Nephron progenitor cell (in vitro differentiated cells): Measurements from ENCODE around the gene DHRSX.
"Not testable (repeated sequence)": the region's sequence is repeated elsewhere in the genome, so short reads cannot be mapped to it uniquely, and the experiment has no call there.

Experiments
- DNase-seq: peaks from one replicate; pipeline ENCODE4 v3.0.0; 2021
- H3K27ac Mint-ChIP-seq: 2 replicates; pipeline ENCODE4 v1.8.0; 2021; ENCODE audit warnings: mild to moderate bottlenecking, moderate library complexity, mixed read lengths
- H3K27me3 Mint-ChIP-seq: 2 replicates; pipeline ENCODE4 v1.8.0; 2021; ENCODE audit warnings: mild to moderate bottlenecking, low read depth, mixed read lengths; ENCODE audit not compliant: poor library complexity
- H3K36me3 Mint-ChIP-seq: 2 replicates; pipeline ENCODE4 v1.8.0; 2021; ENCODE audit warnings: low read depth, mixed read lengths
- H3K4me1 Mint-ChIP-seq: 2 replicates; pipeline ENCODE4 v1.8.0; 2021; ENCODE audit warnings: mixed read lengths
- H3K4me3 Mint-ChIP-seq: 2 replicates; pipeline ENCODE4 v1.8.0; 2021; ENCODE audit warnings: mild to moderate bottlenecking, moderate library complexity, mixed read lengths
- H3K9me3 Mint-ChIP-seq: 2 replicates; pipeline ENCODE4 v1.8.0; 2021; ENCODE audit warnings: mild to moderate bottlenecking, moderate library complexity, mixed read lengths
- CTCF ChIP-seq: fragments of 200-600 bp; sonication (generic); IDR thresholded peaks from 2 replicates; pipeline ENCODE4 v1.5.0; 2021; ENCODE audit warnings: antibody characterized with exemption

Gene DHRSX

GRCh38 chrX:2425286-2426071 is 75.3 kb downstream of the DHRSX start:
- no peak for TF ChIP-seq CTCF
- H3K36me3 Mint-ChIP-seq, result peaks cover 85% of the 10 kb centered on the region
- no peak overlapping the region for H3K27ac Mint-ChIP-seq
- H3K9me3 Mint-ChIP-seq, result peaks cover 38% of the 10 kb centered on the region
- DNase-seq, result no peak
- no peaks in the 10 kb centered on the region for H3K4me1 Mint-ChIP-seq
- peaks cover 3% of the 10 kb centered on the region for H3K27me3 Mint-ChIP-seq
- H3K4me3 Mint-ChIP-seq, result no peak overlapping the region

- H3K27me3 Mint-ChIP-seq, result peaks cover 1% of the 10 kb centered on the region
- TF ChIP-seq CTCF, result no peak
- no peak overlapping the region for H3K4me3 Mint-ChIP-seq
- peaks cover 76% of the 10 kb centered on the region for H3K36me3 Mint-ChIP-seq
- peaks cover 38% of the 10 kb centered on the region for H3K9me3 Mint-ChIP-seq
- H3K4me1 Mint-ChIP-seq, result no peaks in the 10 kb centered on the region
- H3K27ac Mint-ChIP-seq, result no peak overlapping the region
- DNase-seq, result no peak
These were observed 76.5 kb downstream of the DHRSX start for GRCh38 chrX:2424317-2424716.

GRCh38 chrX:2423899-2424298 is 76.9 kb downstream of the DHRSX start:
- Mint-ChIP-seq H3K27ac (peak overlapping the region; percentile 70), H3K9me3 (peaks cover 37% of the 10 kb centered on the region), H3K36me3 (peaks cover 73% of the 10 kb centered on the region), H3K4me3 (no peak overlapping the region), H3K4me1 (no peaks in the 10 kb centered on the region), H3K27me3 (no peaks in the 10 kb centered on the region)
- no peak for TF ChIP-seq CTCF
- DNase-seq, result no peak

GRCh38 chrX:2423282-2423681 is 77.5 kb downstream of the DHRSX start:
- no peak for DNase-seq
- H3K36me3 Mint-ChIP-seq, result peaks cover 67% of the 10 kb centered on the region
- H3K9me3 Mint-ChIP-seq, result peaks cover 31% of the 10 kb centered on the region
- H3K27ac Mint-ChIP-seq, result no peak overlapping the region
- H3K27me3 Mint-ChIP-seq, result no peaks in the 10 kb centered on the region
- H3K4me3 Mint-ChIP-seq, result no peak overlapping the region
- H3K4me1 Mint-ChIP-seq, result no peaks in the 10 kb centered on the region
- TF ChIP-seq CTCF, result no peak

- DNase-seq, H3K4me1 Mint-ChIP-seq, H3K27ac Mint-ChIP-seq, H3K4me3 Mint-ChIP-seq, H3K27me3 Mint-ChIP-seq, H3K9me3 Mint-ChIP-seq: not testable (repeated sequence)
- H3K36me3 Mint-ChIP-seq, result peaks cover 29% of the 10 kb centered on the region
These were observed 81.4 kb downstream of the DHRSX start for GRCh38 chrX:2419418-2419817.

GRCh38 chrX:2418000-2418399 is 82.8 kb downstream of the DHRSX start:
- Mint-ChIP-seq H3K27ac (no peak overlapping the region), H3K27me3 (no peaks in the 10 kb centered on the region), H3K36me3 (peaks cover 18% of the 10 kb centered on the region)

More at GRCh38 chrX:2418000-2418399, 82.8 kb downstream of the DHRSX start:
- H3K4me1 Mint-ChIP-seq, result no peaks in the 10 kb centered on the region
- no peak overlapping the region for H3K4me3 Mint-ChIP-seq
- no peak for DNase-seq
- TF ChIP-seq CTCF, result no peak
- H3K9me3 Mint-ChIP-seq, result no peaks in the 10 kb centered on the region
